ENCODE data around the gene AMELX. TPM values are rescaled to one million over a fixed set of nuclear protein-coding genes. Genes with fewer than 3 reads are reported as not detected.

The AMELX gene
- total and polyA plus RNA-seq, 2 of the 8 experiments (the other 6 are each of a cell fraction or from before 2014, with no cell fraction given): not detected

DNA sequence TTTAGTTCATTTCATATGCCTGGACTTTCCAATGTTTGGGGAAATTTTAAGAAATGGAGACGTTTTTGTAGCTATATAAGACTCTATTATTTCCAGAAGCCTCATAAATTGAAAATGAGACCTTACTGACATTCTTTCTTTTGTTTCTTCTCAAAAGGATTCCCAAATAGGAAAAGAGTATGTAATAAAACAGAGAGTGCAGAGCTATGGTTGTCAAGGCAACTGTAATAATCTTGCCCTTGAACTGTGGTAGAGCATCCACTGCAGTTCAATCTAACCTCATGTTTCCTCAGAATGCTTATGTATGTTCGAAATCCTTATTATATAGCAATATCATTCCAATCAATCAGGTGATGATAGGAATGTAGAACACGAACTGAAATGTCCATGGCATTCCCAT is 54.1 kb downstream of the AMELX start (continued):
- TF ChIP-seq CTCF (IDR thresholded peaks at IDR 0.05; ENCODE audit: control extremely low read depth in 1 of 3, insufficient read depth in 1 of 3, low read depth in 1 of 3, low read length in 3 of 3) (no peak), JUND (IDR thresholded peaks at IDR 0.05; ENCODE audit: low read length) (no peak), SRF (IDR thresholded peaks at IDR 0.05; ENCODE audit: low read depth, low read length) (no peak), TEAD4 (IDR thresholded peaks at IDR 0.05; ENCODE audit: low read depth, low read length) (no peak), CEBPB (IDR thresholded peaks at IDR 0.05; ENCODE audit: low read depth, low read length) (no peak)
